LNCaP clone FGC (cell line): ENCODE results near the gene ZNF808.
"Not testable (repeated sequence)": the region's sequence is repeated elsewhere in the genome, so short reads cannot be mapped to it uniquely, and the experiment has no call there.

Source experiments
- DNase-seq: peaks from one replicate; pipeline ENCODE4 v3.0.0-alpha.2; 2011; ENCODE audit warnings: low read depth
- H3K4me3 ChIP-seq: 2 replicates; pipeline ENCODE4 v1.5.1; 2011; ENCODE audit warnings: mild to moderate bottlenecking, low read depth, low read length, control low read depth
- CTCF ChIP-seq: IDR thresholded peaks from 2 replicates; pipeline ENCODE4 v1.5.1; 2012; ENCODE audit warnings: mild to moderate bottlenecking; ENCODE audit not compliant: control insufficient read depth, insufficient read depth; ENCODE audit errors: extremely low read depth

The ZNF808 gene

GRCh38 chr19:52542984-52543664 lies 15.7 kb downstream of the ZNF808 start:
- H3K4me3 ChIP-seq: no peak overlapping the region
- DNase-seq: no peak
- TF ChIP-seq CTCF: no peak

DNA sequence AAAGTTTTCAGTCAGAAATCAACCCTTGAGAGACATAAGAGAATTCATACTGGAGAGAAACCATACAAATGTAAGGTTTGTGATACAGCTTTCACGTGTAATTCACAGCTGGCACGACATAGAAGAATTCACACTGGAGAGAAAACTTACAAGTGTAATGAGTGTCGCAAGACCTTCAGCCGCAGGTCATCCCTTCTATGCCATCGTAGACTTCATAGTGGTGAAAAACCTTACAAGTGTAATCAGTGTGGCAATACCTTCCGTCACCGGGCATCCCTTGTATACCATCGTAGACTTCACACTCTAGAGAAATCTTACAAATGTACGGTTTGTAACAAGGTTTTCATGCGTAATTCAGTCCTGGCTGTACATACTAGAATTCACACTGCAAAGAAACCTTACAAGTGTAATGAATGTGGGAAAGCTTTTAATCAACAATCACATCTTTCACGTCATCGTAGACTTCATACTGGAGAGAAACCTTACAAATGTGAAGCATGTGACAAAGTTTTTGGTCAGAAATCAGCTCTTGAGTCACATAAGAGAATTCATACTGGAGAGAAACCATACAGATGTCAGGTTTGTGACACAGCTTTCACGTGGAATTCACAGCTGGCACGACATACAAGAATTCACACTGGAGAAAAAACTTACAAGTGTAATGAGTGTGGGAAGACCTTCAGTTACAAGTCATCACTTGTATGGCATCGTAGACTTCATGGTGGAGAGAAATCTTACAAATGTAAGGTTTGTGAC lies 26.9 kb downstream of the ZNF808 start:
- no peak overlapping the region for H3K4me3 ChIP-seq
- no peak for DNase-seq
- TF ChIP-seq CTCF: no peak

- no peak for TF ChIP-seq CTCF
- no peak overlapping the region for H3K4me3 ChIP-seq
- no peak for DNase-seq
Observed at GRCh38 chr19:52557231-52557995, 29.9 kb downstream of the ZNF808 start.

DNA sequence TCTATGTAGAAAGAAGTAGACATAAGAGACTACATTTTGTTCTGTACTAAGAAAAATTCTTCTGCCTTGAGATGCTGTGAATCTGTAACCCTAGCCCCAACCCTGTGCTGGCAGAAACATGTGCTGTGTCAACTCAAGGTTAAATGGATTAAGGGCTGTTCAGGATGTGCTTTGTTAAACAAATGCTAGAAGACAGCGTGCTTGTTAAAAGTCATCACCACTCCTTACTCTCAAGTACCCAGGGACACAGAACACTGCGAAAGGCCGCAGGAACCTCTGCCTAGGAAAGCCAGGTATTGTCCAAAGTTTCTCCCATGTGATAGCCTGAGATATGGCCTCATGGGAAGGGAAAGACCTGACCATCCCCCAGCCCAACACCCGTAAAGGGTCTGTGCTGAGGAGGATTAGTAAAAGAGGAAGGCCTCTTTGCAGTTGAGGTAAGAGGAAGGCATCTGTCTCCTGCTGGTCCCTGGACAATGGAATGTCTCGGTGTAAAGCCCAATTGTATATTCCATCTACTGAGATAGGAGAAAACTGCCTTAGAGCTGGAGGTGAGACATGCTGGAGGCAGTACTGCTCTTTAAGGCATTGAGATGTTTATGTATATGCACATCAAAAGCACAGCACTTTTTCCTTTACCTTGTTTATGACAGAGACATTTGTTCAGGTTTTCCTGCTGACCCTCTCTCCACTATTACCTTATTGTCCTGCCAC lies 31.4 kb downstream of the ZNF808 start:
- DNase-seq, H3K4me3 ChIP-seq: not testable (repeated sequence)

- not testable (repeated sequence) for H3K4me3 ChIP-seq, DNase-seq
Observed at GRCh38 chr19:52561611-52562010, 34.1 kb downstream of the ZNF808 start.

DNA sequence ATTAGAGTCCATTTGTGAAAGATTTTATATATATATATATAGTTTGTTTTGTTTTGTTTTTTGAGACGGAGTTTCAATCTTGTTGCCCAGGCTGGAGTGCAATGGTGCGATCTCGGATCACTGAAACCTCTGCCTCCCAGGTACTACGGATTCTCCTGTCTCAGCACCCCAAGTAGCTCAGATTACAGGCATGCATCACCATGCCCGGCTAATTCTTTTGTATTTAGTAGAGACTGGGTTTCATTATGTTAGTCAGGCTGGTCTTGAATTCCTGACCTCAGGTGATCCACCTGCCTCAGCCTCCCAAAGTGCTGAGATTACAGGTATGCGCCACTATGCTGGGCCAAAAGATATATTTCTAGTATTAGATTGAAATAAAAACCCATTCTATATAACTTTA lies 38.7 kb downstream of the ZNF808 start:
- TF ChIP-seq CTCF: no peak
- DNase-seq: no peak
- no peak overlapping the region for H3K4me3 ChIP-seq

GRCh38 chr19:52566588-52566987 lies 39.1 kb downstream of the ZNF808 start:
- no peak for DNase-seq
- H3K4me3 ChIP-seq: no peak overlapping the region
- TF ChIP-seq CTCF: no peak
